Measurements from ENCODE around the gene VEGFB.

GRCh38 chr11:64226507-64227051, 7.8 kb upstream of the VEGFB start:
- peak in 1 of 6 experiments; percentile 8 for TF ChIP-seq CTCF (IDR thresholded peaks at IDR 0.05)
- TF ChIP-seq POLR2A (IDR thresholded peaks at IDR 0.05), result no peak

All from Peyer's patch (tissue), 4 donors.